NCI-H748 treated with DMSO at 0.1 percent for 48 hours (cell line): ENCODE data around the gene GRIA3.
A peak's percentile ranks its signal among the peaks of the same experiment; 100 is the strongest.

Source experiments
- DNase-seq: peaks from one replicate; lab custom pipeline; 2025; lab: John Stamatoyannopoulos, UW

Gene GRIA3

DNA sequence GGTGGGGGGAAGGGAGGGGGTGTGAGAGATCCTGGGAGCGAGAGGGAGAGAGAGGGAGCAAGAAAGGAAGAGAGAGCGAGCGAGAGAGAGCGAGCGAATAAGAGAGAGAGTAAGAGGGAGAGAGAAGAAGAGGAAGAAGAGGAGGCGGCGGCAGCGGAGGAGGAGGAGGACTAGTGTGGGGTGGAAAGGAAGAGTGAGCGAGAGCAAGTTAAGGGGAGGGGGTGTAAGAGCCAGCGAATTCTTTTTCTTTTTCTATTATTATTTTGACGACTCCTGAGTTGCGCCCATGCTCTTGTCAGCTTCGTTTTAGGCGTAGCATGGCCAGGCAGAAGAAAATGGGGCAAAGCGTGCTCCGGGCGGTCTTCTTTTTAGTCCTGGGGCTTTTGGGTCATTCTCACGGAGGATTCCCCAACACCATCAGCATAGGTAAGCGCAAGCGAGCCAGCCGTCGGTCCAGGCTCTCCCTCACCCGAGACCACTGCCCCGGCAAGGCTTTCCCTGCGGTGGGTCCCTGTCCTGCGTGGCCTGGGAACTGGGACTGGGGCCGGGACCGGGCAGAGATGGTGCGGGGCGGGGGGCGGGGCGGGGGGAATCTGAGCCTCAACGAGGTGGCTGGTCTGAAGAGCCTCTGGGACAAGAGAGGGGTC is at the start of gene GRIA3:
Gene GRIA3, plus strand, starts transcription at position 60 of the 647 bp plus-strand sequence. Its CDS starts 258 bp downstream, at position 318.
- peak; percentile 5 for DNase-seq

DNA sequence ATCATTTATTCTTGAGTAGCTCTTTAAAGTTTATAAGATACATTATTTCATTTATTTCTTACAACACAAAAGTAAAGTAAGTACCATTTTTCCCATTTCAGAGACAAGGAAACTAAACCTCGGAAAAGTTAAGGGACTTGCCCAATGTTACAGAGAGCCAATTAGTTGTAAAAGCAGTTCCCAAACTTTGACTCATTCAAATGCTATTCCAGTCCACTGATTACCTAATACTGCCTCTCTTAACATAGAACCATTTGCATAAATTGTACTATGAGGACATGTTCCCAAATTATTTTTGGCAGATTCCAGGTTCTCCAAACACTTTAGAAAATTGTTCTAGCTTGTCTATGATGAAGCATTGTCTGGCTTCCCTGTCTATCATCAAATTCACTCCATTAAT is 45.6 kb upstream of the GRIA3 start:
- DNase-seq = no peak

DNA sequence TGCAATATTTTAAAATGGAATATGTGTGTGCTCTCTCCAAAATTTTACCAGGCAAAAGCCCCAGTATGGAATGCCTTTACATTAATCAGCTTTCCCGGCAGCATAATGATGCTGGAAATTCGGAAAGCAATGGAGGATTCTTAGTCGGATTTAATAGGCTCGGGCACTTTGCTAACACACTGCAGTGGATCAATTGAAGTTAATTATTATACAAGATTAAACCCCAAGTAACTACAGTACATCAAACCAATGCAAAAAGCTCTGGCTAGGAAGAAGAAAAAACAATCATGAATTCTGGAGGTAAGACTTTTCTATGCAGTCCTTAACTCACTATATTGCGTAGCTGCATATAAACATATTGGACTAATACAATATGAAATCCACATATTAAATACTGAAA is 43.6 kb upstream of the GRIA3 start:
- no peak for DNase-seq

DNA sequence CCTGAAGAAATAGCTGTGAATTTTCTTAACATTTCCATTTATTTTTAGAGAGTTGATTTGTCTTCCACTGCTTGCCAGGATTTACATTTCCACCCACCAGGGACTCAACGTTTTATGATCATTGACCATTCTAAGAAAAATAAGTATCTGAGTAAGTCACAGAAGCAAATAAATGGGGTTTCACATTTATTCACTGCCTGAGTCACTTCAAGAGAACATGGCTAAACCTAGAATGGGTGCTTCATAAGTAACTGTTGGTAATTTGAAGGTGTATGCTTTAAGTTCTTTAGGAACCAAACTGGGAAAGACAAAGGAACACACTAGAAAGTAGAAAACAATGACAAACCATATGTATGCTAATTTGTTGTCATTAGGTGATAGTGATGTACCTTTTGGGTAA is 43.2 kb upstream of the GRIA3 start:
- DNase-seq = no peak

DNA sequence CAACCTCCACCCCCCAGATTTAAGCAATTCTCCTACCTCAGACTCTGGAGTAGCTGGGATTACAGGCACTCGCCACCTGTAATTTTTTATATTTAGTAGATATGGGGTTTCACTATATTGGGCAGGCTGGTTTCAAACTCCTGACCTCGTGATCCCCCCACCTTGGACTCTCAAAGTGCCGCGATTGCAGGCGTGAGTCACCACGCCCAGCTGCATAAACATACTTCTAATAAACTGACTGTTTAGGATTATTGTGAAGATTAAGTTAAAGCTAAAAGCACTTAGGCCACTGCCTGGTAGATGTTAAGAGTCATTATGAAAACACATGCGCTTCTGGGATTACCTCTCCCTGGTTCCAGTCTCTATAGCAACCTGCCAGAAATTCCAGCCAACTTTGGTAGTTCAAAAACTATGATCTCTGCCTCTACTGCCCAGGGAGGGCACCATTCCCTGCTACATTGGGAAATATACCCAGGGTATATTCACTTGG is 30.2 kb upstream of the GRIA3 start:
- DNase-seq = no peak

DNA sequence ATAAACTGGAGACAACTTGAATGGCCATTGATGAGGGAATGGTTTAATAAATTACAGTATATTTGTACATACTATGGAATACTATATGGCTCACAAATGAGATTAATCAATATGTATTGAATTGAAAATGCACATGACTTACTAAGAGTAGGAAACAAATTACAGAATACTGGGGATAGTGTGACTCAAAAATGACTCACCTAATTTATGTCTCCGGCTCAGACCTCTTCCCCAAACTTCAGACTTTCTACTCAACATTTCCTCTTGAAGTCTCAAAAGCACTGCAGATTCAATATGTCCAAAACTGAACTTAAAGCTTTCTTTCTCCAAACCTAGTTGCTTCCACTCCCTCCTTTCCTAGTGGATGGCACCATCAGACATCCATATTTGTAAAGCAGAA is 28.8 kb upstream of the GRIA3 start:
- no peak for DNase-seq

DNA sequence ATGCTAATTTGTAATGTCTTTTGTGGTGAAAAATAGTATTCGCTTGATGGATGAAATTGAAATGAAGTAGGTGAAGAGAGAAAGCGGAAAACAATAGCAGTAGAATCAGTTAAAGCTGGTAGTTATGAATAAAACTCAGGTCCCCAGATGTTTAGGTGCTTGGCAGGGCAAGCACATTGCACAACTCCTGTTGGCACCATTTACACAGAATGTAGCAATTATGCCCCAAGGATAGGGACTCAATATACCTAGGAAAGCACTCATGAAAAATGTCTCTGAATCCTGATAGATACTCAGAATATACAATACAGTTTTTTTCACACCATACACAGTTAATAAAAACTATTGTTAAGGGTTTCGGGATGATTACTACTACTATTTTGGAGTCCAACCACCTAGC is 26.5 kb upstream of the GRIA3 start:
- DNase-seq = no peak

DNA sequence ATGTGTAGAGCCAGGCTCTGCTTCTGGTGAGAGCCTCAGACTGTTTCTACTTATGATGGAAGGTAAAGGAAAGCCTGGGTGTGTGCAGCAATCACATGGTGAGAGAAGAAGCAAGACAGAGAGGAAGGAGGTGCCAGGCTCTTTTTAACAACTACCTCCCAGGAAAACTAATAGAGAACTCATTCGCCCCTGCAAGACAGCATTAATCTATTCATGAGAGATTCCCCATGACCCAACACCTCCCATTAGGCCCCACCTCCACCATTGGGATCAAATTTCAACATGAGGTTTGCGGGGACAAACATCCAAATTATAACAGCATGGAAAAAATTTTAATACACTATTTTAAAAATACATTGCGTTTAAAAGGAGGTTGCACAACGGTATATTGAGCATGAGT is 24.7 kb upstream of the GRIA3 start:
- no peak for DNase-seq

DNA sequence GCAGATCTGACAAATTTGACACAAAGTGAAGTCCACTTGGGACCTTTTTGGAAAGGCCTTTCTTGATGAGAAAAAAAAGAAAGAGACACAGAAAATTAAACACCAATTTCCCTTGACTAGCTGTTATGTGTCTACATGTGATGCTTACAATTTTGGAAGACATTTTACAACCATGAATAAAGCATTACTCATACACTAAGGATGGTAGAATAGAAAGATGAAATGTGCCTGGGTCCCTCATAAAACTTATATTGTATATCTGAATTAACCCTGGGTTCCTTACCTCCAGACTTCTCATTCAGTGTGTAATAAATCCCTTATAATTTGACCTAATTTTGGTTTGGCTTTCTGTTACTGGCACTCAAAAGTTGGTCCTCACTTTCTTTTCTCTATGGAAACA is 16.5 kb upstream of the GRIA3 start:
- DNase-seq = no peak

DNA sequence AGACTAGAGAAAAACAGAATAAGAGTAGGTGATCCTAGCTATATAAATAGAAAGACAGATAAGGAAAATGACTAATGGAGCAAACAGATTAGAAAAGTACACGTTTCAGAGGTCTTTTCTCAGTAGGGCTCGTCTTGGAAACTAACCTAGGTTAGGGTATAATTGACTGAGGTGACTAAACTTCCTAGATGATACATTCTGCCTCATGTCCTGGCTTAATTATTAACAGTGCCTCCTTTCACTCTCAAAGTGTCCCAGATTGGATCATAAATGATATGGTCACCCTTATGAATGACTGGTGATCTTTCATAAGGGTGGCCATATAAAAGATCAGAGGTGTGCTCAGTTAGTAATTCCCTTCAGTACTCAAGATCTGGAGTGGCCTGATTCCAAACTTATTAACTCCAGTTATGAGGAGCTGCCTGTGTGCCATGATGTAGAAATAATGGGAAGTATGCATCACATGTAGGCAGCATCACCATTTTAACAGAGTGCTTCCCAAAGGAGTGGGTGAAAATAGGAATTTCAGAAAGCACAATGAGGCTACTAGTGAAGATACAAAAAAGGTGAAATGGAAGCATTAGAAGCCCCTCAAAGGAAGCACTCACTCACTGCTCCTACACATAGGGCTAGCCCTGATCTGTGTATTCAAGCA is 14.7 kb upstream of the GRIA3 start:
- DNase-seq = no peak

DNA sequence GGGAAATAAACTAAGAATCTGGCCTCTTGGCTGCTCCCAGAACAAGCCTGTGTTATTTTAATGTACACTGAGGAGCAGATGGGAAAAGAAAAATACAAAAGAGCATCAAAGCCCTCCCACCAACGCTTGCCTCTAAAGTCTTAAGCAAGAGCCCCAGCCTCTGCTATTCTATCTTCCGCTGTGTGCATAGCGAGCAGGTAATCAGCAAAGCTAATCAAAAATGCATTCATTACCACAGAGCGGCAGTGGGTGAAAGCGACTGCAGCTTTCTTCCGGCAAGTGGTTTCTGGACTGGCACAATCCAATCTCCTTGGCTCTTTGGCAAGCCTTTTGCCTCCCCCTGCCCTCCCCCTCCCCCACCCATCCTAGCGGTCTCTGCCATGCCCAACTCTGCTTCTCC is 13.5 kb upstream of the GRIA3 start:
- no peak for DNase-seq

DNA sequence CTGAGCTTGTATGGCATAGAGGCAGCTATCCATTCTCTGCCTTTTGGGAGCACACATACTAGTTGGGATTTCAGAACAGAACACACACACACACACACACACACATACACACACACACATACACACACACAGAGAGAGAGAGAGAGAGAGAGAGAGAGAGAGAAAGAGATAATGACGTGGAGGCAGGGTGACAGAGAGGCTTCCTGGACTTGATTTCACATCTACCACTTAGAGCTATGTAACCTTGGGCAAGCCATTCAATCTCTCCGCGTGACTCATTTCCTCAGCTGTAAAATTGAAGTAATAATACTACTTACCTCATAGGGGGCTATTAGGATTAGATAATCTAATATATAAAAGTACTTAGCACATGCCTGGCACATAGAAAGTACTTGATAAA is 12.3 kb upstream of the GRIA3 start:
- DNase-seq = no peak

DNA sequence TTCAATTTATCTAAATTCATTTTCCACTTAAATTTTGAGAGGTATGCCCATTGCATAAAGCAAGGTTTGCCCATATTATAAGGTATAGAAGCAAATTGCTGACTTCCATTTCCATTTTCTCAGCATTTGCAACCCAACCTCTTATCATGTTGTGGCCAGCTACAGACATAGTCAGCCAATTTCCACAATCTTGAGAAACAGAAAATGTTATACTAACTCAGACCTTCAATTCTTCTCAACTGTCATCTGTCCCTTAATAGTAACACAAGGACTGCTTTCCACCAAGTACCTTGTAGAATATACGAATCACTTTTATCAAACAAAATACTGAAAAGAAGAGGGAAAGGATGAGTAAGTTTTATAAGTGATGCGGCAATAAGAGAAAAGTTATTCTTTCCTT is 11.2 kb upstream of the GRIA3 start:
- DNase-seq = no peak

DNA sequence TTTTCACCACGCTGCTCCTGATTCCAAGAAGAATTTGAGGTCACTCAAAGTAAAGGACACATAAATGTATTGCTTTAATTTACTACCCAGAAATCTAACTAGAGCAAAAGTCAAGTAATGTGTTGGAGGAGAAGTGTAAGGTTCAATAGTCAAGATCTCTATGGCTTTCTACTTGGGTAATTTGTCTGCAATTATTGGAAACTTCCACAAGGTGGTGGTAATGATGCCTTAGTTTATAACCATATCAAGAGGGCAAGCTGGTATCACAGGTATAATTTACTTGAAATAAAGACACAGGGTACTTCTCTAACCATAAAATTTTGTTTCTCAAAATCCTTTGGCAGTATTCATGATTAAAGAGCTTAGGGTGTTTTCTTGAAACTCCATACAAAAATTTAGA is 10.2 kb upstream of the GRIA3 start:
- DNase-seq = peak; percentile 12

DNA sequence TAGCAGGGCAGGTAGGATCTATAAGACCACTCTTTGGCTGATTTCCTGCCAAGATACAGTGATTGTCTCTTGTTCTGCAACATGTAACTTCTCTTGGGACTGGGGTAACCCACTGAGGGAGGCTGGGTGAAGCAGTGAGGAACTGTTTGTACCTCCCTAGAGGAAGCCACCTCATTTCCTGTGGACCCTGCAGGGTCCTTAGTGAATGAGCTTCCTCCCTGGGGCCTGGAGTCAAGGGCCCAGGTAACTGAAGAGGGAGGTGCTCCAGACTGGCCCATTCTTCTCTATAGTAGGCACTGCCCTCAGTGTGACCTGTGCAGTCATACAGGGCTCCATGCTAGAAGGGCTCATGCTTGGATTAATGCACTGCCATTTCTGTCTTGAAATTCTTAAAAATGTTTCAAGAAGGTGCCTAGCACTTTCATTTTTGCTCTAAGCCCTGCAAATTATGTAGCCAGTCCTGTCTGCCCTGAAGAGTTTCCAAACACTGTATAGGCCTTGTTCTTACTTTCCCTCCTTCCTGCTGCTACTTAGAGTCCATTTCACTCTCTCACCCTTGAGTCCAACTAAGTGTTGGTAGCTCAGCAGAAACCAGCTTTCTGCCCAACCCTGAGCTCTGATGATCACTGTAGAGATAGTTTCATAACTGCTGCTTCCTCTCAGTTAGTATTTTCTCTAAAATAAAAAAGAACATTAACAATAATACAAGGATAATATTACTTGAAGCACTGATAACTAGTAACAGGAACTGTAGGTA is 8.5 kb upstream of the GRIA3 start:
- DNase-seq = peak; percentile 9

DNA sequence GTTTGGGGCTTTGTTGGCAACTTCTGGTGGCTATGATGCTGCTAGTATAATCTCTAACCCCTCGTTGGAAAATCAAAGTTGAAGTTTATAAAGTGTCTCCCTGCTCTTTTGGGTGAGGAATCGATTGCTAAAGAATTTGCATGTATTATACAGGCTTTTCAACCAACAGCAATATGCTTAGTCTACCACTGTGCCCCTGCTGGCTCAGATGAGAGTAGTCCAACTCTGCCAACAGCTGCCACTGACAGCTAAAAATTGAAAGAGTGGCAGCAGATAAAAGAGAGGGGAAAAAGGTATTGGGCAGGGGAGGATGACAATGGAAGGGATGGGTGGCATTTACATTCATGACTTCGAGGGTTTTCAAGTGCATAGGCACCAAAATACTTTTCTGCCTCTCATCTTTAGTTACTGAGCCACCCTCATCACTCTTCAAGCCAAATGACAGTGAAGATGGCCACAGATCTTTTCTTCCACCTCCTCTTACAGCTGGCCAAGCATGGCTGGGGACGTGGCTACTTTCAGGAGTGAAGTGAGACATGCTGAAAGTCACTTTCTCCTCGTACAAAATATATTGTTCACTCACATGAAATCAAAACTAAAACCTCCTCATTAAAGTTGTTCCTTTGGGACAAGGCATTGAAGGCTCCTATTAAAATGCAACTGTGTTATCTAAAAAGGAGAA is 2.7 kb upstream of the GRIA3 start:
- no peak for DNase-seq

DNA sequence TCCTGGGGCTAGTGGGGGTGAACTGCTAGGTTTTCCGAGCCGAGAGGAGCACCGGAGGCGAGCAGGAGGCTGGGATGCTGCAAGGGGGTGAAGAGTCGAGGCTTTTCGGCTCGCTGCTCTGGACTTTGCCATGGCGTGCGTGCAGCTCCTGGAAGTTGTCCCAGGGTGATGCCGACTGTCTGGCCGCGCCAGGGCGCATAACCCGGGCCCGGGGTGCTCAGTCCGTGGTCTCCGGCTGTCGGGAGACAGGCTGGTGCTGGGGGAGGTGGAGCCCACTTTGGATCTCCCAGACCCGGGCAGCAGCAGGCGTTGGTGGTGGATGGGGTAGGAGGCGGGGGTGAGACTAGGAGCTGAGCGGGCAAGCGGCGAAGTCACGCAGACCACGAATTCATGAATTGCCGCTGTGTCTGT is 793 bp downstream of the GRIA3 start:
- DNase-seq = no peak

DNA sequence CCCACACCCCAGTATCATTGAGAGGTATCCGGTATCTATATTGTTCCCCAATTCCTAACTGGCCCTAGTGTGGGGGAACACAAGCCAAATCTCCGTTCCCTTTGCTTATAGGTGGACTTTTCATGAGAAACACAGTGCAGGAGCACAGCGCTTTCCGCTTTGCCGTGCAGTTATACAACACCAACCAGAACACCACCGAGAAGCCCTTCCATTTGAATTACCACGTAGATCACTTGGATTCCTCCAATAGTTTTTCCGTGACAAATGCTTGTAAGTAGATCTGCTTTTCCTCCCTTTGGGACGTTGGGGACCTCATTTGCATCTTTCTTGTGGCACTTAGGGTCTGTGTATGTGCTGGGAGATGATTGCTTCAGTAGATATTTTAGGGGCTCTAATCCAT is 1.6 kb downstream of the GRIA3 start:
- DNase-seq = no peak

DNA sequence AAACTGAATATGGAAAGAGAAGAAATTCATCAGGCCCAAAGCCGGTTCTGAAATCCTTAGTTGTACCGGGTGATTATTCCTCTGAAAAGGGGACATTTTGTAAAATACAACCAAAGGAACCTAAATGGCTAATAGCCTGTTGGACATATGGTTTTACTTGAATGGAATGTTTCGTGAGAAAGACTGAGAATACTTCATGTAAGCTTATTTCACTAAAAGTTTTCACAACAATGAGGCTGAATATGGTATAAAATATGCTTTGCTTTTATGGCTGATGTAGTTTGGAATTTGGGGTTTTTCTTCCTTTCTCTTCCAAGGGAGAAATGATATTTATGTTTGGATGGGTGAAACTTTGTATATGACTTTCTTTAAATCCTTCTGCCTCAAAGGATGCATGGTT is 2.7 kb downstream of the GRIA3 start:
- no peak for DNase-seq

DNA sequence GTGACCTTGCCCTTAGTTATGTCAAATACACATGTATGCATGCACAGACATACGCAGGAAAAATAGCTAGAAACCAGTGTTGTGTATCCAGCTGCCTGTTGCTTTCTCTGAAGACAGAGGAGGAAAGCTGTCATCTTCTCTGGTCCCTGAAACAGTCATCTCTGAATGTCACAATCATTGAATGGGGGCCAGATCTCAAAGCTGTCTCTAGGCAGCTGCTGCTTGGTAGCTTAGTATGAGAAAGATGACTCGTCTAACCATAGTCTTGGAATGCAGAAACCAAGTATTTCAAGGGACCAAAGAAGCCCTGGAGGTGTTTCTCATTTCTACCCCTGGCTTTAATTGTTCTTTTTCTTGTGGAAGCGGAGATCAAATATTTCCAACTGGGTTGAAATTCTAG is 4.0 kb downstream of the GRIA3 start:
- no peak for DNase-seq

DNA sequence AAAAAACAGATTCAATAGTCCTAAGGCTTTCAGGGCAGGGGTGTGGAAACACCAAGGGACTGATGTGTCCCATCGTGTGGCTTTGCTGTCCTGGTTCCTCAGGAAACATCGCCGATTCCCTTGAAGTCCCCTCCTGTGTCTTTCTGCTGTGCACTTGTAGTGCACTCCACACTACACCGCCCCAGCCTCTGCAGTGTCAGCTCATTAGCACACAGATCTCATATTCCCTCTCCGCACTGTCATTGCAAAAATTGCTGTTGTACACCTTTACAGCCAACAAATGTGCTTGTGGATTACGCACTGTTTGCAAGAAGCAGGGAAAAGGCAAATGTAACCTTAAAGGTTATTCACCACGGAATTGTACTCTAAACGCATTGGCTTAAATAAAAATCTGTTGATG is 5.3 kb downstream of the GRIA3 start:
- no peak for DNase-seq

DNA sequence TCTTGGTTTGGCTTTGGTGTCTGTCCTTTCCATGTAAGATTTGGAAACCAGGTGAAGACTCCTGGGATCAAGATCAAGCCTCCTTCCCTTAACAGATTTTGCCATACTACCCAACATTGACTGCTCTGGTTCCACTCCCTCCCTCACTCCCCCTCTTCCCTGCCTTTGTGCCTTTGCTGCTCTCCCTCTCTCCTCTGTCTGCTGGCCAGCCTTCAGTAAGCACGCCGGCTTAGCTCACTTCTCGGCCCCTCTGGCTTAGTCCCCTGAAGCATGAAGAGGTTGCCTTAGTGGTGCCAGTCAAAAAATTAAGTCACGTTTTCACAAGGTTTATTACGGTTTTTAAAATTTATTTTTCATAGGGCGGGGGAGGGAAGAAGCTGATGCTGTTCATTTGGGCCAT is 6.0 kb downstream of the GRIA3 start:
- no peak for DNase-seq

DNA sequence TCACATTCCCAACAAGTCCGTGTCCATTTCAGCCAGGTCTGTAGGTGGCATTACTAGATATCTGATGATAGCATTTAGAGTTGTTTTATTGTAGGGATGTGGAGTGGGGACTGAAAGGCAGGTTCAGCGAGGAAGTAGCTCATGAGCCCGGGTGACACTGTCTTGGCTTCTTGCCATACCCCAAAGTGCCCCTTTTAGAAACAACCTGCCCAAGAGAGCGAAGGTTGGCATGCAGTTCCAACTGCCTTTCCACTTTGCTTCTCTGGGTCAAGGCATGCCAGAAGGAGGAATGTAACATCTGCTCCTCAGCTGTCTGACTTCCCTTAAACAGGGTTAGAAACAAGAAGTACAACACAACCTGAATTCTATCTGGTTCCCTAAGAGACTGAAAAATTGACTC is 9.0 kb downstream of the GRIA3 start:
- no peak for DNase-seq
